IPS-20b (cell line): ENCODE data around the gene WHRN.

Experiments used
- H3K27ac ChIP-seq: one replicate; pipeline ENCODE4 v1.5.1; 2013; ENCODE audit warnings: low read length
- H3K27me3 ChIP-seq: 2 replicates; pipeline ENCODE4 v1.6.1; 2013; ENCODE audit warnings: mild to moderate bottlenecking, low read length, inconsistent platforms; ENCODE audit not compliant: insufficient read depth
- H3K36me3 ChIP-seq: 2 replicates; pipeline ENCODE4 v1.6.1; 2013; ENCODE audit warnings: low read depth, mild to moderate bottlenecking, inconsistent platforms, low read length, moderate library complexity; ENCODE audit not compliant: insufficient read depth
- H3K4me1 ChIP-seq: 2 replicates; pipeline ENCODE4 v1.6.1; 2013; ENCODE audit warnings: mild to moderate bottlenecking, control low read depth, inconsistent platforms, low read length, moderate library complexity; ENCODE audit not compliant: insufficient read depth
- H3K4me3 ChIP-seq: 2 replicates; pipeline ENCODE4 v1.5.1; 2013; ENCODE audit warnings: mild to moderate bottlenecking, low read length, inconsistent platforms
- H3K9ac ChIP-seq: 2 replicates; pipeline ENCODE4 v1.6.1; 2013; ENCODE audit warnings: low read depth, mild to moderate bottlenecking, inconsistent platforms, low read length, moderate library complexity
- H3K9me3 ChIP-seq: 2 replicates; pipeline ENCODE4 v1.6.1; 2013; ENCODE audit warnings: mild to moderate bottlenecking, low read depth, low read length, inconsistent platforms; ENCODE audit not compliant: insufficient read depth

WHRN gene

DNA sequence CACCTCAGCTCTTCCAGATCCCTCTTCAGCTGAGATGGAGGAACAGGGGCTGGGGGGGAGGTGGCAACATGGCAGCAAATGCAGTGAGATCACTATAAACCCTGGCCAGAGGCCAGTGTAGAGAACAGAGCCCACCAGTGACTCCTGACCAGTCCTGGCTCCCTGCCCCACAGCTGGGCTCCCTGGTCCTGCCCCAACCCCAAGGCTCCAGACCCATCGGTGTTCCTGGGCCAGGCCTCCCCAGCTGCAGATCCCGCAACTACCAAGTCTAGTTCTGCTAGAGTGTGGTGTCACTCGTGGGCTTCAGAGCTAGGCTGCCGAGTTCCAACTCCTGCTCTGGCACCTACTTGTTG, 134.3 kb downstream of the WHRN start:
- Histone ChIP-seq H3K36me3 (peaks cover 31% of the 10 kb centered on the region), H3K9me3 (no peaks in the 10 kb centered on the region), H3K27me3 (no peaks in the 10 kb centered on the region), H3K4me1 (peaks cover 39% of the 10 kb centered on the region), H3K27ac (peak overlapping the region; percentile 81), H3K4me3 (peak overlapping the region; percentile 46; the same call in 1 of the 2 replicates), H3K9ac (peak overlapping the region; percentile 71; the same call in 1 of the 2 replicates)

DNA sequence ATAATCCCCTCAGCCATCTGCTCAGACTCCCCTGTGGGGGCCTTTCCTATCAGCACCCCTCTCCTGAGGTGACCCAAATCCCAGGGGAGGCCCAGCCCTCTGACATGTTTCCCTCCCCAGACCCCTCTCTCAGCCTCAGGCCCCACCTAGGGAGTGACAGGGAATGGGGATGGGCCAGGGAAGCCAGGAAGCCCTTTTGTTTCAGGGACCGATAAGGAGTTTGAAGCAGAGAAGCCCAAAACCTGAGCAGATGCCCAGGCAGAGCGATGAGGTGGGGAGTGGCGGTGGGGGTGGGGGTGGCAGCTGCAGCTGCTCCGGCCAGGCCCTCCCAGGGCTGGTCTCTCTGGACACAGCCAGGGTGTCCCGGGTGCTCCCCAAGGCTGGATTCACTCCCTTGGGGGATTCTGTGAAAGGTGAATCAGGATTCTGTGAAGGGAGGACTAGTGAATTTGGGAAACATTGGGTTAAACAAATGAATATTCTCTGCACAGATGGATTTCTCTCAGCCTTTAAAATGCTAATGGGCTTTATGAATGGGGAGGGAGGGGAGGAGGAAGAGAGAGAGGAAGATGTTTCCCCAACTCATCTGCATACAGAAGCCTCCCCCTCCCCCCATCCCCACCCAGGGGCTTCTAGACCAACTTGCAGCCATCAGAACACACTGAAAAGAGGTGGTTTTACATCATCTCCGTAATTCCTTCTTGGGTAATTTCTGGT, 134.9 kb downstream of the WHRN start:
- H3K4me1 ChIP-seq = peaks cover 39% of the 10 kb centered on the region
- peak overlapping the region; percentile 46; the same call in 1 of the 2 replicates for H3K4me3 ChIP-seq
- H3K9me3 ChIP-seq = no peaks in the 10 kb centered on the region
- H3K27ac ChIP-seq = peak overlapping the region; percentile 81
- H3K36me3 ChIP-seq = peaks cover 31% of the 10 kb centered on the region
- no peaks in the 10 kb centered on the region for H3K27me3 ChIP-seq
- peak overlapping the region; percentile 71; the same call in 1 of the 2 replicates for H3K9ac ChIP-seq

DNA sequence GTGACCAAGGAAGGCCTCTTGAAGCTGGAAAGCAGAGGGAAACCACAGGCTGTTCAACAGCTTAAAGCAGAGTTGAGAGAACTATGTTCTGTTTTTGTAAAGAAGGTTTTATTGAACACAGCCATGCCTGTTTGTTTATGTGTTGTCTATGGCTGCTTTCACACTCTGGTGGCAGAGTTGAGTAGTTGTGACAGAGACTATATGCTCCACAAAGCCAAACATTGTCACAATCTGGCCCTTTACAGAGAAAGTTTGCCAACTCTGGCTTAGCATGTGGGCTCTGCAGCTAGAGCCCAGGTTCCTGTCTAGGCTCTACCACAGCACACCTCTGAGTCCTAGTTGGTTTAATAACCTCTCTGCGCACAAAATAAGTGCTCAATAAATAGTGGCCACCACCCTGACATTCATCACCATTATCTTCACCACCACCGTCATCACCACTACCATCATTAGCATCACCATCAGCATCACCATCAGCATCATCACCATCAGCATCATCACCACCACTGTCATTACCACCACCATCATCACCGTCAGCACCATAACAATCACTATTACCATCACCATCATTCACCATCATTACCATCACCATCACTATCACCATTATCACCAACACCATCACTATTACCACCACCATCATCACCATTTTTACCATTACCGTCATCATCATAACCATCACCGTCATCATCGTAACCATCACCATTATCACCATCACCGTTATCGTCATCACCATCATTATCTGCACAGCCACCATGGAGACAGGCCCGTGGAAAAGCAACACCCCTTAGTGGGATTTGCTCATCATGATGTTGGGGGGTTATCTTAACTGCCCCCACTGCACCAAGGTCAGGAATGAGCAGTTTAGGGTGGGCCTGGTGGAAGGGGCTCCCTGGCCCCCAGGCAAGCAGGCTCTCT, 135.8 kb downstream of the WHRN start:
- Histone ChIP-seq H3K36me3 (peaks cover 37% of the 10 kb centered on the region), H3K27ac (peak overlapping the region; percentile 81)

DNA sequence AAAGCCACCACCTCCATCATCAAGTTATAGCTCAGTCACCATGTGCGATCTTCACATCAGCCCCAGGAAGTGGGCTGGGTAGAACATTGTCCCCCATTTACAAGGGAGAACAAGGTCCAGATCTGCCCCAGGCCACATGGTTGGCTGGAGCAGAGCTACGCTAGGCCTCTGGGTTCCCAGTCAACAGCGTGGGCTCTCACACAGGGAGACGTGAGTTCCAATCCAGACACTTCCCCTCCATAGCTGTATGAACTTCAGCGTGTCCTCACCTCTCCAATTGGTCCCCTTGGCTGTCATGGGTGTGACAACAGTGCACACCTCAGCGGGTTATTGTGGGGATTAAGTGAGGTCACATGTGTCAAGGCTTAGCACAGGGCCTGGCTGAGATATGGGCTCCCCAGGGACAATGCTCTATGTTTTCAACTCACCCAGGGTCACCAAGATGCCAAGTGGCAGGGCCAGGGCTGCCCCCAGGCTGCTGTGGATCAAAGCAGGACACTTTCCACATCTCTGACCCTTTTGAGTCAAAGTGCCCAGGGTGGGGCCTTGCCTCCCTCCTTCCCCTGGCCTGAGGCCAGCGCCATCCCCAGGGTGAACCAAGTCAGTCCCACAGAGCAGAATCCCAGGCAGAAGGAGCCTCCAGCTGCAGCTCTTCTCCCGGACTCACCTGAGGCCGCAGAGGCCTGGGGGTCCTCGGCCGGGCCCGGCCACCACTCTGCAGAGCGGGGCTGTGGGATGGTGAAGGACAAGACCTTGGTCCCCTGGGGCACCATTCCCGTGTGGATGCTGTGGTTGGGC, 137.3 kb downstream of the WHRN start:
- no peak overlapping the region for H3K4me3 ChIP-seq
- peaks cover 31% of the 10 kb centered on the region for H3K4me1 ChIP-seq
- no peak overlapping the region for H3K9ac ChIP-seq
- no peak overlapping the region for H3K27ac ChIP-seq
- no peaks in the 10 kb centered on the region for H3K27me3 ChIP-seq
- H3K36me3 ChIP-seq = peaks cover 47% of the 10 kb centered on the region
- no peaks in the 10 kb centered on the region for H3K9me3 ChIP-seq

More for the DNA sequence above, 135.8 kb downstream of the WHRN start:
- peak overlapping the region; percentile 71; the same call in 1 of the 2 replicates for H3K9ac ChIP-seq
- H3K4me1 ChIP-seq = peaks cover 31% of the 10 kb centered on the region
- peak overlapping the region; percentile 46; the same call in 1 of the 2 replicates for H3K4me3 ChIP-seq
- no peaks in the 10 kb centered on the region for H3K9me3 ChIP-seq
- H3K27me3 ChIP-seq = no peaks in the 10 kb centered on the region

DNA sequence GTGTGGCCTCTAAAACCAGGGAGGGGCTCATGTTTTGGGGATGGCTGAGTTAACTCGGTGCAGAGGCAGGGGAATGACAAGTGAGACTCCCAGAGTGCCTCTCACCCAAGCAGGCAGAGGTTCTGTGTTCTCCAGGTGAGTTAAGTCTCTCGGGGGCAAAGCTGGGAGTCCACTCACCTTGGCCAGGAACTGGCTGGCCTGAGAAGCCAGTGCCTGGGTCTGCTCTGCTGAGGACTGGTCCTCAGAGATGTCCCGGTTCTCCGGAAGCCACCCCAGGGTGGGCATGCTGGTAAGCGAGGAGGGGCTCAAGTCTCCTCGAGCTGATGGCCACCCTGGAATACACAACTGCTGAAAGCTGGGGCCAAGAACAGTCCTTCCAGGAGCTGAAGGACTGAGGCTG, 137.9 kb downstream of the WHRN start:
- Histone ChIP-seq H3K4me3 (no peak overlapping the region), H3K9me3 (no peaks in the 10 kb centered on the region), H3K27ac (no peak overlapping the region), H3K36me3 (peaks cover 51% of the 10 kb centered on the region), H3K4me1 (peaks cover 27% of the 10 kb centered on the region), H3K9ac (no peak overlapping the region), H3K27me3 (no peaks in the 10 kb centered on the region)

DNA sequence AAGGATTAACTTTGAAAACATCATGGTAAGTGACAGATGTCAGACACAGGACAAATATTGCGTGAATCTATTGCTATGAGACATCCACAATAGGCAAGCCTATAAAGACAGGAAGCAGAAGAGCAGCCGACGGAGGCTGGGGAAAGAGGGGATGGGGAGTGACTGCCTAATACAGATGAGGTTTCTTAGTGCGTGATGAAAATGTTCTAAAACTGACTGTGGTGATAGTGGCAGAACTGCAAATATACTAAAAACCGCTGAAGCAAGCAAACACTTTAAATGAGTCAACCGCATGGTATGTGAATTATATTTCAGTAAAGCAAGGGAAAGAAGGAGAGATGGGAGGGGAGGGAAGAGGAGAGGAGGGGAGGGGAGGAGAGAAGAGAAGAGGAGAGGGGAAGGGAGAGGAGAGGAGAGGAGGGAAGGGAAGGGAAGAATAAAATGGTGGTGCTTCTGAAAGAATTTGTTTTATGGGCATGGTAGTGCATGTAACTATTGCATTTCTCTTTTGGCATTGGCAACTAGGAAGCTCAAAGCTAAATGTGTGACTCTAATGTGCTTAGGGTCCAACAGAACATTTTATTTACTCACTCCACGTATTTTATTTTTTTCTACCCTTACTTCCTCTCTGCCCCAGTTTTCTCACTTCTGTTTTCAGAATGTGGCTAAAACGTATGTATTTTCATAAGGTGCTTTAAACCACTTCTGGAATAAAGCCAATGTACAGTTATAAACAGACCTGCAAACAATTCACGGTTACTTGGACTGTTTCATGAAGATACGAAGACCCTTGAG, 138.7 kb downstream of the WHRN start:
- Histone ChIP-seq H3K36me3 (peaks cover 56% of the 10 kb centered on the region), H3K4me3 (no peak overlapping the region), H3K9me3 (no peaks in the 10 kb centered on the region), H3K9ac (no peak overlapping the region), H3K27me3 (no peaks in the 10 kb centered on the region), H3K4me1 (peaks cover 20% of the 10 kb centered on the region), H3K27ac (no peak overlapping the region)

DNA sequence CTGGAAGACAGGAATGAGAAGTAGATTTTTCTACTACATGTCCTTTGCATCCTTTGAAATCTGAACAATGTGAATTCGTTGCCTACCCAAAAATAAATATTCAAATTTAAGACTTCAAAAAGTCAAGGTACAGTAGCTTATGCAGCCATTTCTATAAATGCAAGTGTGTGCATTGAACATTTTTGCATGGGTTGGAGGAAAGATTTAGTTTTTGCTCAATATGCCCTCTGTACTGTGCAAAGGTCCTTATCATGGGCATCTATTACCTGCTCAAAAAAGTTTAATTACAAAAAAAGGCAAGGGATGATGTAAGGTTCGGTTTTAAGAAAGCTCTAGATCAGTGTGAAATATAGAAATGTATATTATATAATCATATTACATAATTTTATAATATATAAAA, 140.1 kb downstream of the WHRN start:
- Histone ChIP-seq H3K4me1 (peaks cover 12% of the 10 kb centered on the region; the same call in 1 of the 2 replicates), H3K9ac (no peak overlapping the region), H3K9me3 (no peaks in the 10 kb centered on the region), H3K4me3 (no peak overlapping the region), H3K36me3 (peaks cover 69% of the 10 kb centered on the region), H3K27ac (no peak overlapping the region), H3K27me3 (no peaks in the 10 kb centered on the region)

DNA sequence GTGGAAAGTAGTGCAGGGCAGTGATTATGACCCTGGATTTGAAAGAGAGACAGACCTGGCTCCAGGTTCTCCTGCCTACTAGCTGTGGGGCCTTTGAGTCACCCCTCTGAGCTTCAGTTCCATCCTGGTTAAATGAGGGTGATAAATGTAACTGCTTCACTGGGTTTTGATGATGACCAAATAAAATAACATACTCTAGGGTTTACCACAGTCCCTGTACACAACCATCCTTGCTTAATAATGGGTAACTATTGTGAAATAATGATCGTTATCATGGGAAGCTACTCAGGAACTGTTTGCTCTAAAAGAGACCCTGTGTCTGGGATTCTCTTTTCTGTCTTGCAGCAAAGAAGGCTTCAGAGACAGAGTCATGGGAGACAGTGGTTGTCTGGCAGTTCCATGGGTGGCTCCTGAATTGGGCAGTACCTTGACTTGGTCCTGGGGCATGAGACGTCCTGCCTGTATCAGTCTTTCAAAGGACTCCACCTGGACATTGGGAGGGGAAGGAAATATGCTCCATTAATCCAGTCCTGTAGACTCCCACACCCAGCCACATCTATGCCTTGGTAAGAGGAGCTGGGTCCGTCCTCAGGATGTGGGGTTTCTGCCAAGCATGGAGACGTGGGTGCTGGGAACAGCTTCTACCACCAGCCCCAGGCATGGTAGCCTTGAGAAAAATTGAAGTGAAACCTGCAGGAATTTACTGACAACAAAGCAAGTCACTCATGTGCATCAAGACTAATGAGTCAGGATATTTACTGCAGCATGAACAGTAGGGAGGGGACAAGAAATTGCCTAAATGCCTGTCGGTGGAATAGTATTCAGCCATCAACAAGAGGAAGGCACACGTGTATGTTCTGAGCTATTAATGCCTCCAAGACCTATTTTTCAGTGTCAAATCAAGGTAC, 140.9 kb downstream of the WHRN start:
- Histone ChIP-seq H3K9me3 (no peaks in the 10 kb centered on the region), H3K27ac (no peak overlapping the region), H3K27me3 (no peaks in the 10 kb centered on the region), H3K9ac (no peak overlapping the region), H3K4me3 (no peak overlapping the region), H3K36me3 (peaks cover 77% of the 10 kb centered on the region), H3K4me1 (peaks cover 4% of the 10 kb centered on the region; the same call in 1 of the 2 replicates)

DNA sequence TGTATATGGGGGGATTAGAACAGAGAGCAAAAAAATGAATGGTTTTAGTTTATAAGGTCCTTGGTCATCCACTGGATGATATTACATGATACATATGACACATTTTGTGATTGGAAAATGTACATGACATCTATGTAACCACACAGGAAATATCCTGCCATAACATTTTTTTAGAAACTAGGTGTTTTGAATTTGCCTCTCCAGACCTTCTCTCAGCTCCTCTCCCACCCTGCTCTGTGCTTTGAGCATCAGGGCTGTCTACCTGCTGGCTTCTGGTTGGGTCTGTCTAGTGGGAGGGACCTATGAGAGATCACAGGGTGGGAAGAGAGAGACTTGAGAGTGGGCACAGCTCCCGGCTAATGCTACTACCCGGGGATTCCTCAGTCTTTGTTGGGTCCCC, 141.8 kb downstream of the WHRN start:
- no peaks in the 10 kb centered on the region for H3K27me3 ChIP-seq
- no peak overlapping the region for H3K27ac ChIP-seq
- H3K9me3 ChIP-seq = no peaks in the 10 kb centered on the region
- H3K4me3 ChIP-seq = no peak overlapping the region
- H3K36me3 ChIP-seq = peaks cover 84% of the 10 kb centered on the region
- no peak overlapping the region for H3K9ac ChIP-seq
- no peaks in the 10 kb centered on the region for H3K4me1 ChIP-seq

DNA sequence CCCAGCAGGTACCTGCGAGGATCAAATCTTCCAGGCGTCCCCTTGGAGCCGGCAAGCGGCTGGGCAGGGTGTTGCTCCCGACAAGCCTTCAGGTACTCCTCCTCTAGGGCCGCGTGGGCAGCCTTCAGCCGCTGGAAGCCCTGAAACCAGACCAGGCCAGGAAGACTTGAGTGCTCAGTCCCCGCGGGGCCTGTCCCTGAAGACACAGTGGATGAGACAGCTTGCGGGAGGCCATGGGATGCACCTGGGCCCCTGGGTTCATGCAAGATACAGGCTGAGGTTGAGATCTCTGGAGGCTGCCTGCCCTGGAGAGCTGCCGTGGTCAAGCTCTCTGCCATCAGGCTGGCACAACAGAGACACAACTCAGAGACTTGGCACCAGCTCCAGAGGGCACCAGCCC, 142.9 kb downstream of the WHRN start:
- Histone ChIP-seq H3K9me3 (no peaks in the 10 kb centered on the region), H3K36me3 (peaks cover 84% of the 10 kb centered on the region), H3K27me3 (no peaks in the 10 kb centered on the region), H3K4me1 (no peaks in the 10 kb centered on the region), H3K4me3 (no peak overlapping the region), H3K9ac (no peak overlapping the region), H3K27ac (no peak overlapping the region)
